Measurements from ENCODE around the gene RECQL5. TPM values are rescaled to one million over a fixed set of nuclear protein-coding genes. Genes with fewer than 3 reads are reported as not detected.

Gene RECQL5
- total RNA-seq, 1 experiment from 2014 or later, result 67.0 TPM

GRCh38 chr17:75680431-75680830, 13.5 kb upstream of the RECQL5 start:
- H3K36me3 ChIP-seq (ENCODE audit: control insufficient read depth, insufficient read depth, low read length), result peaks cover 6% of the 10 kb centered on the region
- H3K4me1 Mint-ChIP-seq (ENCODE audit: low read depth, unreplicated experiment), result peaks cover 28% of the 10 kb centered on the region
- no TSS peak for BruUV-seq (replicated peaks)
- H3K27me3 ChIP-seq (replicated peaks; ENCODE audit: control insufficient read depth, insufficient read depth, low read length), result no peaks in the 10 kb centered on the region
- CTCF ChIA-PET, result interaction anchor here (0.9 kb wide), 1 partner anchor 67 kb away, joined by 3 read pairs; no protein-coding TSS in a partner anchor
- H3K4me1 ChIP-seq, result peaks cover 24% of the 10 kb centered on the region
- POLR2A ChIA-PET, result interaction anchor here (0.6 kb wide), 2 partner anchors 65 to 100 kb away, joined by 3 to 5 read pairs; no protein-coding TSS in a partner anchor
- H3K27ac Mint-ChIP-seq (ENCODE audit: unreplicated experiment), result peak overlapping the region; percentile 27
- intact Hi-C loops (cut with micrococcal nuclease; ENCODE audit: unreplicated experiment), result no loop called here
- H3K27me3 Mint-ChIP-seq (ENCODE audit: insufficient read depth, unreplicated experiment), result no peaks in the 10 kb centered on the region
- no peak for DNase-seq
- H3K9me3 ChIP-seq, result no peaks in the 10 kb centered on the region
- TF ChIP-seq CTCF (IDR thresholded peaks at IDR 0.05; ENCODE audit: insufficient read depth in 1 of 2, low read depth in 1 of 2, low read length in 1 of 2, severe bottlenecking in 1 of 2, unreplicated experiment in 1 of 2), result no peak
- peaks cover 76% of the 10 kb centered on the region for H3K36me3 Mint-ChIP-seq (ENCODE audit: insufficient read depth, unreplicated experiment)
- H3K4me3 ChIP-seq (ENCODE audit: low read depth, low read length), result no peak overlapping the region
- no peak overlapping the region for H3K4me3 Mint-ChIP-seq (ENCODE audit: unreplicated experiment)
- no peaks in the 10 kb centered on the region for H3K9me3 Mint-ChIP-seq (ENCODE audit: unreplicated experiment)

- H3K27ac Mint-ChIP-seq (ENCODE audit: unreplicated experiment), result peak overlapping the region; percentile 27
- Histone ChIP-seq H3K9me3 (no peaks in the 10 kb centered on the region), H3K27me3 (replicated peaks; ENCODE audit: control insufficient read depth, insufficient read depth, low read length) (no peaks in the 10 kb centered on the region), H3K36me3 (ENCODE audit: control insufficient read depth, insufficient read depth, low read length) (peaks cover 5% of the 10 kb centered on the region), H3K4me1 (peaks cover 17% of the 10 kb centered on the region), H3K4me3 (ENCODE audit: low read depth, low read length) (no peak overlapping the region)
- intact Hi-C loops (cut with micrococcal nuclease; ENCODE audit: unreplicated experiment), result loop anchor here (1.0 kb wide), 1 partner anchor 68 kb away; no protein-coding TSS in a partner anchor
- H3K36me3 Mint-ChIP-seq (ENCODE audit: insufficient read depth, unreplicated experiment), result peaks cover 79% of the 10 kb centered on the region
- peak overlapping the region; percentile 4 for H3K4me3 Mint-ChIP-seq (ENCODE audit: unreplicated experiment)
- TF ChIP-seq CTCF (IDR thresholded peaks at IDR 0.05; ENCODE audit: insufficient read depth in 1 of 2, low read depth in 1 of 2, low read length in 1 of 2, severe bottlenecking in 1 of 2, unreplicated experiment in 1 of 2), result peak; percentile 16 to 30
- CTCF ChIA-PET, result interaction anchor here (0.9 kb wide), 1 partner anchor 68 kb away, joined by 3 read pairs; no protein-coding TSS in a partner anchor
- H3K9me3 Mint-ChIP-seq (ENCODE audit: unreplicated experiment), result no peaks in the 10 kb centered on the region
- no TSS peak for BruUV-seq (replicated peaks)
- H3K27me3 Mint-ChIP-seq (ENCODE audit: insufficient read depth, unreplicated experiment), result no peaks in the 10 kb centered on the region
- H3K4me1 Mint-ChIP-seq (ENCODE audit: low read depth, unreplicated experiment), result peaks cover 23% of the 10 kb centered on the region
- POLR2A ChIA-PET, result interaction anchor here (0.6 kb wide), 1 partner anchor 66 kb away, joined by 3 read pairs; no protein-coding TSS in a partner anchor
- DNase-seq, result peak; percentile 30 to 58
These were observed 12.8 kb upstream of the RECQL5 start for GRCh38 chr17:75679706-75680211.

- BruUV-seq (replicated peaks), result no TSS peak
These were observed 9.5 kb upstream of the RECQL5 start for GRCh38 chr17:75676461-75676860.

More at GRCh38 chr17:75676461-75676860, 9.5 kb upstream of the RECQL5 start:
- Histone ChIP-seq H3K27me3 (replicated peaks; ENCODE audit: control insufficient read depth, insufficient read depth, low read length) (no peaks in the 10 kb centered on the region), H3K4me1 (no peaks in the 10 kb centered on the region), H3K4me3 (ENCODE audit: low read depth, low read length) (no peak overlapping the region), H3K9me3 (no peaks in the 10 kb centered on the region), H3K36me3 (ENCODE audit: control insufficient read depth, insufficient read depth, low read length) (peaks cover 5% of the 10 kb centered on the region)
- H3K9me3 Mint-ChIP-seq (ENCODE audit: unreplicated experiment), result no peaks in the 10 kb centered on the region
- H3K27me3 Mint-ChIP-seq (ENCODE audit: insufficient read depth, unreplicated experiment), result no peaks in the 10 kb centered on the region
- no peak for DNase-seq
- TF ChIP-seq CTCF (IDR thresholded peaks at IDR 0.05; ENCODE audit: insufficient read depth in 1 of 2, low read depth in 1 of 2, low read length in 1 of 2, severe bottlenecking in 1 of 2, unreplicated experiment in 1 of 2), result no peak
- H3K4me1 Mint-ChIP-seq (ENCODE audit: low read depth, unreplicated experiment), result peaks cover 7% of the 10 kb centered on the region
- no peak overlapping the region for H3K4me3 Mint-ChIP-seq (ENCODE audit: unreplicated experiment)
- H3K27ac Mint-ChIP-seq (ENCODE audit: unreplicated experiment), result no peak overlapping the region
- intact Hi-C loops (cut with micrococcal nuclease; ENCODE audit: unreplicated experiment), result no loop called here
- H3K36me3 Mint-ChIP-seq (ENCODE audit: insufficient read depth, unreplicated experiment), result peaks cover 84% of the 10 kb centered on the region
- ChIA-PET POLR2A (interaction anchor here (0.6 to 1.0 kb wide), 3 partner anchors 10 to 425 kb away, joined by 3 to 4 read pairs (median 4); partner anchors contain the start of gene RECQL5), CTCF (interaction anchor here (0.7 kb wide), 1 partner anchor 10 kb away, joined by 4 read pairs; no protein-coding TSS in a partner anchor)

Data from Caco-2 (cell line).